ENCODE results near the gene LYZL6.

The LYZL6 gene, protein sequence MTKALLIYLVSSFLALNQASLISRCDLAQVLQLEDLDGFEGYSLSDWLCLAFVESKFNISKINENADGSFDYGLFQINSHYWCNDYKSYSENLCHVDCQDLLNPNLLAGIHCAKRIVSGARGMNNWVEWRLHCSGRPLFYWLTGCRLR

DNA sequence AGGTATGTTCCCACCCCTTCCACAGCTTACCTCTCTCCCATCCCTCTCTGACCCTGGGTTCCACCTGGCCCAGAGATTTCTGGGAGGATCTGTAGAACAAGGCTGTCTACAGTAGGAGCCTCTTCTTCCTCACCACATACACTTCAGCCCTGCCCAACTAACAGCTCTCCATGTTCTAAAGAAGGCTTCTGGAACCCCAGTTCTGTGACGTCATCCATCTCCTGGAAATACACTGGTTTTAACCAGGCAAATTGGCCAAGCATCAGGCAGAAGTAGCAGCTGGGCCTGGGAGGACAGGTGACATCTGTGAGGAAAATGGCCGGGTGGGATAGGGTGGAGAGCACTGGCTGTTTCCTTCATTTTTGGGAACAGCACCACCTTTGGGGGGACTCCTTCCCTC, at the start of gene LYZL6:
TSS of gene LYZL6 (minus strand) at position 177 of the 400 bp plus-strand sequence. CDS start 4,357 bp downstream, outside the sequence.
- no peak for DNase-seq

DNA sequence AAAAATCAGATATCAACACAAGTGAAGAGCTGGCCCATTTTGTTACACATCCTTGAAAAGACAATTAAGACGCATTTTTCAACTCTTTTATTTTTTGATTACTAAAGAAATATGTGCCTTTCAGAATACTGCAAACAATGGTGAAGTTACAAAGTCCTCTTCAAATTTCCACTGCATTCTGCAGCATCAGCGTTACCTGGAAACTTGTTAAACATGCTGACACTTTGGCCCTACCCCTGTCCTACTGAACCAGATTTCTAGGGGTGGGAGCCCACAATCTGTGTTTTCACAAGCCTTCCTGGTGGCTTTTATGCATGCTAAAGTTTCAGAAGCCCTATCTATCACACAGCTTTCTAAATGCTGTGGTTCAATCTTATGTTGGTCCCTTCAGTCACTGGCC, 47.6 kb upstream of the LYZL6 start:
- DNase-seq, result no peak

DNA sequence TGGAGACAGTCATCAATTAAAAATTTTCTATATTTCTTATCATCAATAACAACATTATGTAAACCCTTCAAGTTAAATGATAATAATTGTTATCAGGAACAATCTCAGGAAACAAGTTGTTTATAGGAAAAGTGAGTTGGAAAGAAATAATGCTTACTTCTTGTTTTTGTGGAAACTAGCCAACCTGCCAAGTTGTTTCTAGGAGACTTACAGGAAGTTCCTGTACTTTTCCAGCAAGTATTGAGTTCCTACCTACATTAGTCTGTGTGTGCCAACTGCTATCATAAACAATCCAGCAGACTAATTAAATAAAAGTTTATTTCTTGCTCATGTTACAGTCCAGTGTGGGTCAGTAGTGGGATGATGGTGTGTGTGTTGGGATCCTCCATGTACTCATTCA, 44.7 kb upstream of the LYZL6 start:
- no peak for DNase-seq

- DNase-seq, result no peak
Measured at GRCh38 chr17:35986643-35987042, 43.1 kb upstream of the LYZL6 start, which contains the start of gene CCL14. Gene CCL14 (minus strand): TSS chr17:35986729. CDS start chr17:35986649, 80 bp downstream.

DNA sequence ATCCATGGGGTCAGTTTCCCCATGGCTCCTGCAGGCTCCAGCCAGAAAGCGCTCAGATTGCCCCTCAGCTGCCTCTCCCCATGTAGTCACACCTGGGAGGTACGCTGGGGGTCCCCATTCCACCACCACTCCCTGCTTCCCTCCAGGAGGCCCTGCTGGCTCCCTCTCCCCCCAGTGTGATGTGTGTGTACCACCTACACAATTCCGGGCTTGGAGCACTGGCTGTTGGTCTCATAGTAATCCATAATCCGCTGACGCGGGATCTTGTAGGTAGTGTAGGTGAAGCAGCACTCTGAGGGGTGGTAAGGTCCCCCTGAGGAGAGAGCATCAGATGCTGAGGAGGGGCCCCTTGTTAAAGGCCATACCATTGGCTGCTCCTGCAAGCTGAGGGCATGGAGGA, 40.6 kb upstream of the LYZL6 start:
- no peak for DNase-seq

- no peak for DNase-seq
Measured at GRCh38 chr17:35982409-35983191, 39.1 kb upstream of the LYZL6 start.

GRCh38 chr17:35981908-35982330, 38.4 kb upstream of the LYZL6 start:
- DNase-seq, result no peak

DNA sequence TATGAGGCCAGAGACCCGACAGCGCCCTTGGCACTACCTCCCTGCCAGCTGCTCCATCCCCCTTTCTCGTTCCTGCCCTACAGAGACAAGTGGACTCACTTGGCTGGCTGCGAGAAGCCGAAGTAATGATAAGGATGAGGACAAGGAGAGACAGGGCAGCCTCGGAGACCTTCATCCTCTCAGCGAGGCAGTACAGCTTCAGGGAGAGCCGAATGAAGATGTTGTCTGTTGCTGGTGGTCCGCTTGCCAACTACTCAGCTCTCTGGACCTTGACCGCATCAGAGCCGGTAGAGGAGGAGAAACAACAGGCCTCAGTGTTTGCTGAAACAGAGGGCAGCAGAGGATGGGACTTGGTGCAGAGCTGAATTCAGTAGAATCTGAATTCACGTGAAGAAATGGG, 37.7 kb upstream of the LYZL6 start, which contains the start of gene CCL16:
TSS of gene CCL16 (minus strand) at position 252 of the 400 bp plus-strand sequence. CDS start at position 175, 77 bp downstream.
- no peak for DNase-seq

- no peak for DNase-seq
Measured at GRCh38 chr17:35978346-35978745, 34.8 kb upstream of the LYZL6 start.

- DNase-seq, result no peak
Measured at GRCh38 chr17:35977509-35977908, 34.0 kb upstream of the LYZL6 start.

DNA sequence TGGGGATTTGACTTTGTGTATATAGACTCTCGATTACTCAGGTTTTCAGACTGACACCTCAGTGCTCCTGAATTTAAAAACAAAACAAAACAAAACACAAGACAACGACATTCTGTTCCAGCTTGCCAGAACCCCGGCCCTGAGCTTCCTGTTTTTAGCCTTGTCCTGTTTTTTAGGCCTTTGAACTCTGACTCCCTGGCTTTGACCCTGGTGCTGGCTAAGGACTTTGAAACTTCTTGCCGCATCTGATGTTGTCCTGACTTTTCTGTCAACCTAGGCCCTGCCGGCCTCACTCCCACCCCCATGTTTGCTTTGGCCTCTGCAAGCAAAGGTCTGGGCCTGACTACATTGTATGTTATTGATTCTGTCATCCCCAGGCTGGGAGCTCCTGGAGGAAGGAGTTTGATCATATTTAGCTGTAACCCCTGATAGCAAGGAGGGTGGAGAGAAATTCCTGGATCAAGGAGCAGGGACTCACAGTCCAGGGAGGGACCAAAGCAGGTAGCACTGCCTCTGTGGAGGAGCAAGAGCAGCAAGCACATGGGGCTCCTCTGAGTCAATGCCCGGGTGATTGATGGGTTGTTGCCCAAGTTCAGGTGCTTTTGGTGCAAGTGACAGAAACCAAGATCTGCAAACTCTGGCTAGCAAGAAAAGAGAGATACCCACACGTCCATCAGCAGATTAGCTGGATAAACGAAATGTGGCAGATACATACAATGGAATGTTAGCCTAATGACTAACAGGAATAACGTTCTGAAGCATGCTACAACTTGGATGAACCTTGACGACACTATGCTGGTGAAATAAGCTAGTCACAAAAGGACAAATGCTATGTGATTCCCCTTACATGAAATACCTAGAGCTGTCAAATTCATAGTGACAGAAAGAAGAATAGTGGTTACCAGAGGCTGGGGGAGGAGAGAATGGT, 30.1 kb upstream of the LYZL6 start:
- DNase-seq, result no peak

GRCh38 chr17:35972945-35973332, 29.4 kb upstream of the LYZL6 start:
- no peak for DNase-seq

DNA sequence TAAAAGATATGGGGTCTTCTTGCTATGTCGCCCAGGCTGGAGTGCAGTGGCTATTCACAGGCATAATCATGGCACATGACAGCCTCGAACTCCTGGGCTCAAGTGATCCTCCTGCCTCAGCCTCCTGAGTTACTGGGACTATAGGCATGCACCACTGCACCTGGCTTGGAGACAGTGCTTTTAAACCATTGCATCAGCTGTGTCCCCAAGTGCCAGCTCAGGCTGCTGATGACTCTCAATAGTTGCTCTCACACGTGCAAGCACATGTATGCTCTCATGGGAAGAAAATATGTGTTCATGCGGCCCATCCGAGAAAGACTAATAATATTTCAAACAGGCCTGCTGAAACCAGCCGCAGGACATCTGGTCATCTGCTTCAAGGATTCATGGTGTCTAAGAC, 29.0 kb upstream of the LYZL6 start:
- no peak for DNase-seq

- DNase-seq, result no peak
Measured at GRCh38 chr17:35972066-35972465, 28.6 kb upstream of the LYZL6 start.

- DNase-seq, result peak; percentile 84
Measured at GRCh38 chr17:35969558-35970380, 26.3 kb upstream of the LYZL6 start.

DNA sequence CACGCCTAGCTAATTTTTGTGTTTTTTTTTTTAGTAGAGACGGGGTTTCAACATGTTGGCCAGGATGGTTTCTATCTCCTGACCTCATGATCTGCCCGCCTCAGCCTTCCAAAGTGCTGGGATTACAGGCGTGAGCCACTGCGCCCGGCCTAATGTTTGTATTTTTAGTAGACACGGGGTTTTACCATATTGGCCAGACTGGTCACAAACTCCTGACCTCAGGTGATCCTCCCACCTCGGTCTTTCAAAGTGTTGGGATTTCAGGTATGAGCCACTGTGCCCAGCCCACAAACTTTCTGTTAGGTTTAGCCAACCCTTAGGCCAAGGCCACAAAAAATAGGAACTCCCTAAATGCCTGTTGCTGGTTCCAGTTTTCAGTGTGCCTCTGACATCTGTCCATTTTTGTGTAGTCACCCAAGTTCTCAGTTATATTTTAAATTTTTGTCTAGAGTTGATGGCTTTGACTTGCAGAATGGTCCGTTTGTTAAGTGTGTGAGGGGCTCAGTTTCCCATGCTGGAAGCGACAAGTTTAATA, 25.1 kb upstream of the LYZL6 start:
- no peak for DNase-seq

DNA sequence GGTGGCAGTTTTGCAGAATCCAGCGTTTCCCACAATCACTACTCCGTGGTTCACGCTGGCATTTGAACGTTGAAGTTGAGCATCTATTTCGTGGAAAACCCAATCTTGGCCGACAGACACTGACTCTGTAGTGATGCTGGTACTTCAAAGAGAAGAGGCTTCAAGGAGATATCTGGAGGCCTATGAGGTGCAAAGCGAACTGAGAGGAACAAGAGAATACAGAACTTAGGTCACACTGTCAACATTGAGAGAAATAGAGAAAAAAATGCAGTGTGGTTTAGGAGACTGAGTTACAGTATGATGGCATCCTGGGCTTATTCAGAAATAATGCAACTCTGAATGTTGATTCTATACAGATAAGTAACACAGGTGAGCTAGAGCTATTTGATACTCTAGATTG, 21.8 kb upstream of the LYZL6 start:
- DNase-seq, result no peak

- no peak for DNase-seq
Measured at GRCh38 chr17:35963663-35964062, 20.1 kb upstream of the LYZL6 start.

DNA sequence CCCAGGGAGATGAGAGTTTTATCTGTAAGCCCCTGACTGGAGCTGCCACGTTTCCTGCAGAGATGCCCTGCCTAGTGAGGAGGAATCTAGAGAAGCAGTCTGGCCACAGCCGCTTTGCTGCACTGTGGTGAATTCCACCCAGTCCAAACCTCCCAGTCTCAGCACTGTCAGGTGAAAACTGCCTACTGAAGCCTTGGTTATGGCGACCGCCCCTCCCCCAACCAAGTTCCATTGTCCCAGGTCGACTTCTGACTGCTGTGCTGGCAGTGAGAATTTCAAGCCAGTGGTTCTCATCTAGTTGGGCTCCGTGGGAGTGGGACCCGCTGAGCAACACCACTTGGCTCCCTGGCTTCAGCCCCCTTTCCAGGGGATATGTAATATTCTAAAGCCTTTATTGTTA, 10.2 kb upstream of the LYZL6 start:
- DNase-seq, result no peak

DNA sequence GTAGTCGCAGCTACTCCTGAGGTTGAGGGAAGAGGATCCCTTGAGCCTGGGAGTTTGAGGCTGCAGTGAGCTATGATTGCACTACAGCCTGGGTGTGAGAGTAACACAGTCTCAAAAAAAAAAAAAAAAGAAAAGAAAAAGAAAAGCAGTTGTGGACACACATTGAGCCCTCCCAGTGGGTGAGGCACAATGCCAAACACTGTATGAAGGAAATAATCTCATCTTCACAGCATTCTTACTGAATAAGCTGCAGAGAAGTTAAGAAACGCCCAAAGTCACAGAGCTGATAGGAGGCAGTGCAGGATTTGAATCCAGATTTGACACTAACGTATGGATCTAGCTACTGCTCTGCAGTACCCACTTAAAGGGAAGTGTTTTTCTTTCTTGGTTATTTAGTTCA, 5.9 kb upstream of the LYZL6 start:
- no peak for DNase-seq

- DNase-seq, result no peak
Measured at GRCh38 chr17:35948092-35948491, 4.6 kb upstream of the LYZL6 start.

- DNase-seq, result peak; percentile 75
Measured at GRCh38 chr17:35947156-35947585, 3.7 kb upstream of the LYZL6 start.
